Measurements from ENCODE around the gene CDC20. TPM values are rescaled to one million over a fixed set of nuclear protein-coding genes. Genes with fewer than 3 reads are reported as not detected.

Gene CDC20
- total and polyA plus RNA-seq, 2 donors from 2014 or later, result 2.7 to 3.9 TPM

DNA sequence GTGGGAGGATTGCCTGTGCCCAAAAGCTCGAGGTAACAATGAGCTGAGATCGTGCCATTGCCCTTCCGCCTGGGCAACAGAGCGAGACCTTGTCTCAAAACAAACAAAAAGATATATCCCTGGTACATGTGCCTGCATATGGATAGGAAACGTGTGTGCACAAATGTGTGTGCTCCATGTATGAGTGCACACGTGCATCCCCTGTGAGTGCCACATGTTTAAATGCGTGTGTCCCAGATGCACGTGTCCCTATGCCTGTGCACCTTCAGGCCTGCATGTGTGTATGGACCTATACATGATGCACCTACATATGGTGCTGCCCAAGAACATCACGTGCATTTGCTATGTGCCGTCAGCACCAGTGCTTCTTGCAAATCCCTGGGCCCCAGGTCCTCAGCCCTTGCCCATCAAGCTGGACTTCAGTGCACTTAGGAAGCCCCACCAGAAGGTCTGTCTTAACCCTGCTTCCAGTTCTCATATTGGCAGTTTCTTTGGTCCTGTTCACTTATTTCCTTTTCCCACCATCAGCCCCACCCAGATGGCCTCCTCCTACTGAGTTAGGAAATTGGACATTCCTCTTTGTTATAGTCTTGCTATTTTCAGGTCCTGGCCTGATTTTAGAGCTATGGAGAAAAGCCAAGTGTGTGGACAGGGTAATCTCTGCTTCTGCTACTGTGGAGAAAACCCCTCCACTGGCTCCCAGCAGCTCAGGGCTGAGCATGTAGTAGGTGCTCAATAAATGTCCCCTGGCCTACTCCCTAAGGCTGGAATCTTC is 42.6 kb upstream of the CDC20 start:
- FAIRE-seq (no peak), DNase-seq (peak in 1 of 5 donors; percentile 16)
- TF ChIP-seq, protein P1, sequence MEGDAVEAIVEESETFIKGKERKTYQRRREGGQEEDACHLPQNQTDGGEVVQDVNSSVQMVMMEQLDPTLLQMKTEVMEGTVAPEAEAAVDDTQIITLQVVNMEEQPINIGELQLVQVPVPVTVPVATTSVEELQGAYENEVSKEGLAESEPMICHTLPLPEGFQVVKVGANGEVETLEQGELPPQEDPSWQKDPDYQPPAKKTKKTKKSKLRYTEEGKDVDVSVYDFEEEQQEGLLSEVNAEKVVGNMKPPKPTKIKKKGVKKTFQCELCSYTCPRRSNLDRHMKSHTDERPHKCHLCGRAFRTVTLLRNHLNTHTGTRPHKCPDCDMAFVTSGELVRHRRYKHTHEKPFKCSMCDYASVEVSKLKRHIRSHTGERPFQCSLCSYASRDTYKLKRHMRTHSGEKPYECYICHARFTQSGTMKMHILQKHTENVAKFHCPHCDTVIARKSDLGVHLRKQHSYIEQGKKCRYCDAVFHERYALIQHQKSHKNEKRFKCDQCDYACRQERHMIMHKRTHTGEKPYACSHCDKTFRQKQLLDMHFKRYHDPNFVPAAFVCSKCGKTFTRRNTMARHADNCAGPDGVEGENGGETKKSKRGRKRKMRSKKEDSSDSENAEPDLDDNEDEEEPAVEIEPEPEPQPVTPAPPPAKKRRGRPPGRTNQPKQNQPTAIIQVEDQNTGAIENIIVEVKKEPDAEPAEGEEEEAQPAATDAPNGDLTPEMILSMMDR (IDR thresholded peaks at IDR 0.05; ENCODE audit: borderline replicate concordance, extremely low read depth, insufficient read depth), result no peak

DNA sequence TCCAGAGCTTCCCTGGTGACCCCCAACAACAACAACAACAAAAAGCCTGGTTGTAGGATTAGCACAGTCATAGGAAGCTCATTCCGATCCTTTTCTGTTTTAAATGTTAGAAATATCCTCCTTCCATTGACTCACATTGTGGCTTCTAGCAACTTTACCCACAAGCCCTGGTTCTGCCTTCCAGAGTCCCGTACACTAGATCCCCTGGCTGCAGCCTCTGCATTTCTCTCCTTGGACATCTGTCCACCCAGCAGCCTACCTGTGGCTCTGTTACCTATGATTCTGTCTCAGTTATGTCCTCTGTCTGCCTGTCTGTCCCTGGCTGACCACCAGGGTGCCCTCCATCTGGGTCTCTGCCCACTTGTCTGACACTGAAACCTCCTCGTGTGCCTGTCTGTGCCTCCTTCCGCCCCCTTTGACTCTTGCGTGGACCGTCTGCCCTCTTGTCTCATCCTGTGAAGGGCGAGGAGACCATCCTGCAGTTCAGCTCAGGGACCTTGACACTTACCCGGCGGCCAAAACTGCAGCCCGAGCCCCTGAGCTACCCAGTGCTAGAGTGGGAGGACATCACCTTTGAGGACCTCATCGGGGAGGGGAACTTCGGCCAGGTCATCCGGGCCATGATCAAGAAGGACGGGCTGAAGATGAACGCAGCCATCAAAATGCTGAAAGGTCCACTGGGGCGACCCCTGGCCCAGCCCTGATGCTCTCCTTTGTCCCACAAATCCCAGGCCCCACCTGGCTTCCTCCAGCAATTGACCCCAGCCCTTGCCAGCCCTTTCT is 41.9 kb upstream of the CDC20 start:
- Histone ChIP-seq H3K4me1 (ENCODE audit: control insufficient read depth in 2 of 3, insufficient read depth in 2 of 3, low read depth in 1 of 3, low read length in 3 of 3) (peaks cover 0 to 5% (median 0%) of the 10 kb centered on the region in 3 donors), H3K9ac (ENCODE audit: low read length in 3 of 3) (no peak overlapping the region), H3K4me3 (ENCODE audit: low read length in 3 of 3) (no peak overlapping the region), H3K36me3 (ENCODE audit: control insufficient read depth in 2 of 3, insufficient read depth in 3 of 3, low read length in 3 of 3) (no peaks in the 10 kb centered on the region), H3K27ac (ENCODE audit: low read depth in 2 of 2, low read length in 2 of 2) (no peak overlapping the region), H3K27me3 (ENCODE audit: control insufficient read depth, insufficient read depth, low read length) (no peaks in the 10 kb centered on the region), H3K9me3 (ENCODE audit: control insufficient read depth in 2 of 3, insufficient read depth in 1 of 3, low read length in 3 of 3) (no peaks in the 10 kb centered on the region)
- peak in 1 of 5 donors; percentile 27 for DNase-seq
- TF ChIP-seq, protein P1 (IDR thresholded peaks at IDR 0.05; ENCODE audit: borderline replicate concordance, extremely low read depth, insufficient read depth), result no peak
- intact Hi-C loops (cut with DNase I), result no loop called here
- FAIRE-seq, result no peak

More for the DNA sequence above, 42.6 kb upstream of the CDC20 start:
- no peak overlapping the region for H3K4me3 ChIP-seq (ENCODE audit: low read length in 3 of 3)
- no peaks in the 10 kb centered on the region for H3K9me3 ChIP-seq (ENCODE audit: control insufficient read depth in 2 of 3, insufficient read depth in 1 of 3, low read length in 3 of 3)
- intact Hi-C loops (cut with DNase I), result no loop called here
- peaks cover 0 to 5% (median 0%) of the 10 kb centered on the region in 3 donors for H3K4me1 ChIP-seq (ENCODE audit: control insufficient read depth in 2 of 3, insufficient read depth in 2 of 3, low read depth in 1 of 3, low read length in 3 of 3)
- no peak overlapping the region for H3K9ac ChIP-seq (ENCODE audit: low read length in 3 of 3)
- H3K27ac ChIP-seq (ENCODE audit: low read depth in 2 of 2, low read length in 2 of 2), result no peak overlapping the region
- H3K27me3 ChIP-seq (ENCODE audit: control insufficient read depth, insufficient read depth, low read length), result no peaks in the 10 kb centered on the region
- H3K36me3 ChIP-seq (ENCODE audit: control insufficient read depth in 2 of 3, insufficient read depth in 3 of 3, low read length in 3 of 3), result no peaks in the 10 kb centered on the region

DNA sequence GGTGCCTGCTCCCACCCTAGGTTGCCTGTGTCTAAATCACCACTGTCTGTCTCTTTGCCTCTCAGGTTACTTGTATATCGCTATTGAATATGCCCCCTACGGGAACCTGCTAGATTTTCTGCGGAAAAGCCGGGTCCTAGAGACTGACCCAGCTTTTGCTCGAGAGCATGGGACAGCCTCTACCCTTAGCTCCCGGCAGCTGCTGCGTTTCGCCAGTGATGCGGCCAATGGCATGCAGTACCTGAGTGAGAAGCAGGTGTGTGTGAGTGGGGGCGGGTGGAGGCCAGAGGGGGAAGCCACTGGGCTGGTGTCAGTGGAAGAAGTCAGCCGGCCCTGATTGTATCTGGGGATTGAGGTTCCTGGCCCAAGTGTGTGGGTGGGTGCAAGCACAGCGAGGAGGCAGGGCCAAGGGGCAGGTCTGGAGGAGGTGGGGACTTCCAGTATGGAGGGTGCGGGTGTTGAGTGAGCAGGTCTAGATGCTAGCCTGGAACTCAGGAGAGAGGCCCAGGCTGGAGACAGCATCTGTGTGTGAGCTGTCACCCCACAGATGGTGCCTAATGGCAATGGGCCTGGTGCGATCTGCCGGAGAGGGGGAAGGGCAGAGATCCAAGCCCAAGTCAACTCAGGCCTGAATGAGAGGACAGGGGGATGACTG is 40.8 kb upstream of the CDC20 start:
- TF ChIP-seq, protein P1 (IDR thresholded peaks at IDR 0.05; ENCODE audit: borderline replicate concordance, extremely low read depth, insufficient read depth), result no peak
- Histone ChIP-seq H3K9ac (ENCODE audit: low read length in 3 of 3) (no peak overlapping the region), H3K36me3 (ENCODE audit: control insufficient read depth in 2 of 3, insufficient read depth in 3 of 3, low read length in 3 of 3) (no peaks in the 10 kb centered on the region), H3K4me1 (ENCODE audit: control insufficient read depth in 2 of 3, insufficient read depth in 2 of 3, low read depth in 1 of 3, low read length in 3 of 3) (peaks cover 0 to 5% (median 0%) of the 10 kb centered on the region in 3 donors), H3K27ac (ENCODE audit: low read depth in 2 of 2, low read length in 2 of 2) (no peak overlapping the region), H3K9me3 (ENCODE audit: control insufficient read depth in 2 of 3, insufficient read depth in 1 of 3, low read length in 3 of 3) (no peaks in the 10 kb centered on the region), H3K27me3 (ENCODE audit: control insufficient read depth, insufficient read depth, low read length) (no peaks in the 10 kb centered on the region), H3K4me3 (ENCODE audit: low read length in 3 of 3) (no peak overlapping the region)
- intact Hi-C loops (cut with DNase I), result no loop called here
- DNase-seq (peak in 1 of 5 donors; percentile 42), FAIRE-seq (no peak)

Data from kidney (tissue), 14 donors.